HEK293 (cell line): ENCODE results near the gene SACS.

ENCODE experiments used
- CTCF ChIA-PET: fragments of 350-600 bp; formaldehyde crosslinking; extraction: SDS; loops from one replicate; lab custom pipeline; 2021; ENCODE audit warnings: antibody characterized with exemption; lab: Yijun Ruan, JAX
- POLR2A ChIA-PET: fragments of 300-600 bp; formaldehyde crosslinking; extraction: SDS; loops from one replicate; lab custom pipeline; 2020; ENCODE audit warnings: antibody characterized with exemption, inconsistent platforms; lab: Yijun Ruan, JAX
- H3K27ac ChIP-seq: fragments of 200-500 bp; sonication (Bioruptor generic); 2 replicates; pipeline ENCODE4 v1.5.1; 2014; ENCODE audit warnings: low read depth, low read length, control low read depth, inconsistent platforms; ENCODE audit errors: extremely low read depth
- H3K36me3 ChIP-seq, 2 experiments: fragments of 200-500 bp in 1 of 2; sonication (Bioruptor generic) in 1 of 2; 1 replicate in 1 of 2; 2 replicates in 1 of 2; pipeline ENCODE4 v1.5.1; 2014 to 2017; ENCODE audit warnings: inconsistent platforms in 2 of 2, low read length in 2 of 2; ENCODE audit not compliant: control insufficient read depth in 2 of 2, insufficient read depth in 1 of 2
- H3K4me1 ChIP-seq: fragments of 200-500 bp; sonication (Bioruptor generic); 2 replicates; pipeline ENCODE4 v1.5.1; 2014; ENCODE audit warnings: mild to moderate bottlenecking, low read length, inconsistent platforms; ENCODE audit not compliant: control insufficient read depth, insufficient read depth
- H3K4me3 ChIP-seq: 2 replicates; pipeline ENCODE4 v1.5.1; 2011; ENCODE audit warnings: low read depth, mild to moderate bottlenecking, control low read depth, low read length, moderate library complexity
- H3K9me3 ChIP-seq: fragments of 200-500 bp; sonication (Bioruptor generic); 2 replicates; pipeline ENCODE4 v1.5.1; 2014; ENCODE audit warnings: low read depth, low read length, inconsistent platforms; ENCODE audit not compliant: control insufficient read depth, insufficient read depth
- ATF2 ChIP-seq: fragments of 450-650 bp; formaldehyde crosslinking; IDR thresholded peaks from 2 replicates; pipeline ENCODE4 v1.5.1; 2016; ENCODE audit warnings: missing biosample characterization, missing genetic modification characterization, low read depth
- BCL11B ChIP-seq: fragments of 450-650 bp; formaldehyde crosslinking; IDR thresholded peaks from 2 replicates; pipeline ENCODE4 v1.5.1; 2016; ENCODE audit warnings: low read depth, missing biosample characterization, missing genetic modification characterization
- GLI2 ChIP-seq: fragments of 450-650 bp; formaldehyde crosslinking; IDR thresholded peaks from 2 replicates; pipeline ENCODE4; 2017; ENCODE audit warnings: missing biosample characterization, missing genetic modification characterization, low read depth, borderline replicate concordance
- HIC1 ChIP-seq: fragments of 450-650 bp; formaldehyde crosslinking; IDR thresholded peaks from 2 replicates; pipeline ENCODE4 v1.5.1; 2016; ENCODE audit warnings: missing biosample characterization, missing genetic modification characterization
- HOXC10 ChIP-seq: sonication (generic); formaldehyde crosslinking; IDR thresholded peaks from 2 replicates; pipeline ENCODE4 v1.8.1; 2023; ENCODE audit warnings: mild to moderate bottlenecking, missing genetic modification reagents
- KLF16 ChIP-seq: fragments of 450-650 bp; formaldehyde crosslinking; IDR thresholded peaks from 2 replicates; pipeline ENCODE4 v1.5.1; 2017; ENCODE audit warnings: missing biosample characterization, missing genetic modification characterization
- KLF9 ChIP-seq: fragments of 450-650 bp; formaldehyde crosslinking; IDR thresholded peaks from 2 replicates; pipeline ENCODE4 v1.5.1; 2016; ENCODE audit warnings: missing biosample characterization, missing genetic modification characterization, low read depth
- PRDM4 ChIP-seq: fragments of 450-650 bp; formaldehyde crosslinking; IDR thresholded peaks from 2 replicates; pipeline ENCODE4 v1.5.1; 2017; ENCODE audit warnings: missing biosample characterization, missing genetic modification characterization
- RBAK ChIP-seq: fragments of 450-650 bp; formaldehyde crosslinking; IDR thresholded peaks from 2 replicates; pipeline ENCODE4 v1.5.1; 2016; ENCODE audit warnings: missing biosample characterization, missing genetic modification characterization
- ZNF140 ChIP-seq: fragments of 450-650 bp; formaldehyde crosslinking; IDR thresholded peaks from 2 replicates; pipeline ENCODE4 v1.5.1; 2016; ENCODE audit warnings: missing biosample characterization, missing genetic modification characterization
- ZNF211 ChIP-seq: fragments of 450-650 bp; formaldehyde crosslinking; IDR thresholded peaks from 2 replicates; pipeline ENCODE4 v1.5.1; 2016; ENCODE audit warnings: low read depth, missing biosample characterization, missing genetic modification characterization
- ZNF274 ChIP-seq, 2 experiments: fragments of 200-500 bp in 1 of 2; fragments of 450-650 bp in 1 of 2; sonication (Bioruptor generic) in 1 of 2; formaldehyde crosslinking in 1 of 2; IDR thresholded peaks; 2 replicates each; pipeline versions ENCODE4 v1.5.1 to v1.6.1; 2014 to 2016; ENCODE audit warnings: borderline replicate concordance in 1 of 2, inconsistent platforms in 1 of 2, low read length in 1 of 2, missing biosample characterization in 1 of 2, missing genetic modification characterization in 1 of 2
- ZNF398 ChIP-seq: fragments of 450-650 bp; formaldehyde crosslinking; IDR thresholded peaks from 2 replicates; pipeline ENCODE4 v1.5.1; 2017; ENCODE audit warnings: missing biosample characterization, missing genetic modification characterization
- ZNF747 ChIP-seq: fragments of 450-650 bp; formaldehyde crosslinking; IDR thresholded peaks from 2 replicates; pipeline ENCODE4 v1.5.1; 2016; ENCODE audit warnings: missing biosample characterization, missing genetic modification characterization
- ZNF837 ChIP-seq: fragments of 450-650 bp; formaldehyde crosslinking; IDR thresholded peaks from 2 replicates; pipeline ENCODE4 v1.5.1; 2016; ENCODE audit warnings: missing biosample characterization, missing genetic modification characterization
- TF ChIP-seq, protein P1 (sequence below): fragments of 450-650 bp; formaldehyde crosslinking; IDR thresholded peaks from 2 replicates; pipeline ENCODE4 v1.5.1; 2016; ENCODE audit warnings: missing biosample characterization, missing genetic modification characterization

The SACS gene

DNA sequence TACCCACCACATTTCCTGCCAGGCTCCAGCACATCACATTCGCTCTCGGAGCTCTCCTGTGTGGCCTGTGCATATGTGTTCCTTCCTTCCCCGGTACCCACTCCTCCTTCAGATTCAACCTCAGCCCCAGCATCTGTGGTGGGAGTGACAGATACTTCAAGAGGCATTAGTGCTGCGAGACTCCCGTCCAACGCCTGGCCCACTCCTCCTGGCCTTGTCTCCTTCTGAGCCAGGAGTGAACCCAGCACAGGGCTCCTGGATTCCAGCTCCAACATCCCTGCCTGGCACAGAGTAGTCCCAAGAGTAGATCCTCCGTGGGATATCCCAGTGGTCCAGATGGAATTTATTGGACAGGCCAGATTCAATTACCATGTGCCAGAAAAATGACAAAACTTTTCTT lies 55.9 kb downstream of the SACS start:
- Histone ChIP-seq H3K36me3 (peaks cover 0 to 10% of the 10 kb centered on the region in 2 experiments; a peak in 2 of 3 replicates), H3K9me3 (no peaks in the 10 kb centered on the region), H3K4me3 (no peak overlapping the region)
- POLR2A ChIA-PET, result interaction anchor here (0.5 kb wide), 1 partner anchor 11 kb away, joined by 4 read pairs; no protein-coding TSS in a partner anchor
- no peak for TF ChIP-seq KLF9 (tag by site-specific recombination)
- no peak for TF ChIP-seq ZNF747
- TF ChIP-seq PRDM4, result no peak
- TF ChIP-seq ATF2 (tag by site-specific recombination), result no peak
- no peak for TF ChIP-seq ZNF274 (IDR thresholded peaks at IDR 0.05; ENCODE audit: low read length)
- no peak for TF ChIP-seq ZNF274 (tag by site-specific recombination; IDR thresholded peaks at IDR 0.05; ENCODE audit: borderline replicate concordance)
- no peak for TF ChIP-seq ZNF837 (tag by site-specific recombination)
- TF ChIP-seq KLF16 (tag by site-specific recombination), result no peak
- TF ChIP-seq ZNF398 (tag by site-specific recombination), result no peak
- no peak for TF ChIP-seq GLI2 (tag by site-specific recombination)
- TF ChIP-seq ZNF140 (tag by site-specific recombination), result no peak
- TF ChIP-seq HIC1 (tag by site-specific recombination), result no peak
- TF ChIP-seq, protein P1, sequence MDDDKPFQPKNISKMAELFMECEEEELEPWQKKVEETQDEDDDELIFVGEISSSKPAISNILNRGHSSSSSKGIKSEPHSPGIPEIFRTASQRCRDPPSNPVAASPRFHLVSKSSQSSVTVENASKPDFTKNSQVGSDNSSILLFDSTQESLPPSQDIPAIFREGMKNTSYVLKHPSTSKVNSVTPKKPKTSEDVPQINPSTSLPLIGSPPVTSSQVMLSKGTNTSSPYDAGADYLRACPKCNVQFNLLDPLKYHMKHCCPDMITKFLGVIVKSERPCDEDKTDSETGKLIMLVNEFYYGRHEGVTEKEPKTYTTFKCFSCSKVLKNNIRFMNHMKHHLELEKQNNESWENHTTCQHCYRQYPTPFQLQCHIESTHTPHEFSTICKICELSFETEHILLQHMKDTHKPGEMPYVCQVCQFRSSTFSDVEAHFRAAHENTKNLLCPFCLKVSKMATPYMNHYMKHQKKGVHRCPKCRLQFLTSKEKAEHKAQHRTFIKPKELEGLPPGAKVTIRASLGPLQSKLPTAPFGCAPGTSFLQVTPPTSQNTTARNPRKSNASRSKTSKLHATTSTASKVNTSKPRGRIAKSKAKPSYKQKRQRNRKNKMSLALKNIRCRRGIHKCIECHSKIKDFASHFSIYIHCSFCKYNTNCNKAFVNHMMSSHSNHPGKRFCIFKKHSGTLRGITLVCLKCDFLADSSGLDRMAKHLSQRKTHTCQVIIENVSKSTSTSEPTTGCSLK (tag by site-specific recombination), result no peak
- TF ChIP-seq HOXC10 (CRISPR knock-in tag), result no peak
- TF ChIP-seq RBAK (tag by site-specific recombination), result no peak
- no peak for TF ChIP-seq ZNF211 (tag by site-specific recombination)
- TF ChIP-seq BCL11B (tag by site-specific recombination), result no peak
- TF ChIP-seq, all 188 proteins: peak for 0
- CTCF ChIA-PET, result no interaction called here
- Histone ChIP-seq H3K4me1 (0 out of 2 replicates have a peak, but pooled peaks cover 2% of the 10 kb centered on the region), H3K27ac (no peak overlapping the region)
